ENCODE results near the gene SRRD. TPM values are rescaled to one million over a fixed set of nuclear protein-coding genes. Genes with fewer than 3 reads are reported as not detected.

The SRRD gene
- total and polyA plus RNA-seq, 2 experiments from 2014 or later = 29.5 to 31.2 TPM

GRCh38 chr22:26485806-26486390, 2.2 kb downstream of the SRRD start:
- H2AFZ ChIP-seq = no peak overlapping the region
- H3K79me2 ChIP-seq = peaks cover 43% of the 10 kb centered on the region
- no peak overlapping the region for H3K4me3 ChIP-seq
- no peaks in the 10 kb centered on the region for H3K9me3 ChIP-seq (ENCODE audit: low read depth)
- peaks cover 15% of the 10 kb centered on the region for H3K4me1 ChIP-seq (ENCODE audit: insufficient read depth)
- H3K27me3 ChIP-seq = no peaks in the 10 kb centered on the region
- no peaks in the 10 kb centered on the region for H3K36me3 ChIP-seq (replicated peaks; ENCODE audit: insufficient read depth, low read depth)
- H3K27ac ChIP-seq = no peak overlapping the region
- H3K9me2 ChIP-seq (replicated peaks; ENCODE audit: insufficient read depth) = no peaks in the 10 kb centered on the region
- no peak overlapping the region for H3K4me2 ChIP-seq
- WGBS (ENCODE audit: low lambda C conversion rate, missing lambda C conversion rate) = 65% methylated on average over 3 of the region's 3 CpGs
- no peak for TF ChIP-seq EZH2 (IDR thresholded peaks at IDR 0.05; ENCODE audit: borderline replicate concordance)
- no peak for DNase-seq (ENCODE audit: low spot score)
- no peaks in the 10 kb centered on the region for H4K20me1 ChIP-seq (ENCODE audit: insufficient read depth, poor library complexity, severe bottlenecking)

GRCh38 chr22:26486394-26486793, 2.7 kb downstream of the SRRD start:
- no peak overlapping the region for H2AFZ ChIP-seq
- WGBS (ENCODE audit: low lambda C conversion rate, missing lambda C conversion rate) = 91% methylated on average over 5 of the region's 5 CpGs
- H3K9me2 ChIP-seq (replicated peaks; ENCODE audit: insufficient read depth) = no peaks in the 10 kb centered on the region
- no peak overlapping the region for H3K27ac ChIP-seq
- no peak overlapping the region for H3K4me2 ChIP-seq
- no peaks in the 10 kb centered on the region for H3K27me3 ChIP-seq
- TF ChIP-seq CTCF (IDR thresholded peaks at IDR 0.05; ENCODE audit: poor library complexity) (no peak), EZH2phosphoT487 (IDR thresholded peaks at IDR 0.05; ENCODE audit: low read depth, severe bottlenecking, unreplicated experiment) (no peak), EZH2 (IDR thresholded peaks at IDR 0.05; ENCODE audit: borderline replicate concordance) (no peak)
- DNase-seq (ENCODE audit: low spot score) = no peak
- no peaks in the 10 kb centered on the region for H3K36me3 ChIP-seq (replicated peaks; ENCODE audit: insufficient read depth, low read depth)
- peaks cover 15% of the 10 kb centered on the region for H3K4me1 ChIP-seq (ENCODE audit: insufficient read depth)
- H3K9me3 ChIP-seq (ENCODE audit: low read depth) = no peaks in the 10 kb centered on the region
- peaks cover 38% of the 10 kb centered on the region for H3K79me2 ChIP-seq
- H4K20me1 ChIP-seq (ENCODE audit: insufficient read depth, poor library complexity, severe bottlenecking) = no peaks in the 10 kb centered on the region
- no peak overlapping the region for H3K4me3 ChIP-seq

- Histone ChIP-seq H3K4me2 (no peak overlapping the region), H3K4me3 (no peak overlapping the region), H3K9me3 (ENCODE audit: low read depth) (no peaks in the 10 kb centered on the region), H4K20me1 (ENCODE audit: insufficient read depth, poor library complexity, severe bottlenecking) (no peaks in the 10 kb centered on the region), H3K4me1 (ENCODE audit: insufficient read depth) (peaks cover 9% of the 10 kb centered on the region), H3K36me3 (replicated peaks; ENCODE audit: insufficient read depth, low read depth) (no peaks in the 10 kb centered on the region), H3K9me2 (replicated peaks; ENCODE audit: insufficient read depth) (no peaks in the 10 kb centered on the region), H3K79me2 (peaks cover 22% of the 10 kb centered on the region), H3K27me3 (no peaks in the 10 kb centered on the region), H3K27ac (no peak overlapping the region), H2AFZ (no peak overlapping the region)
- TF ChIP-seq EZH2 (IDR thresholded peaks at IDR 0.05; ENCODE audit: borderline replicate concordance) = no peak
- TF ChIP-seq CTCF (IDR thresholded peaks at IDR 0.05; ENCODE audit: poor library complexity) = no peak
- no peak for TF ChIP-seq EZH2phosphoT487 (IDR thresholded peaks at IDR 0.05; ENCODE audit: low read depth, severe bottlenecking, unreplicated experiment)
- WGBS (ENCODE audit: low lambda C conversion rate, missing lambda C conversion rate) = 91% methylated on average over 3 of the region's 3 CpGs
- no peak for DNase-seq (ENCODE audit: low spot score)
Measured at GRCh38 chr22:26487996-26488395, 4.3 kb downstream of the SRRD start.

GRCh38 chr22:26489447-26490036, 5.9 kb downstream of the SRRD start:
- no peak for DNase-seq (ENCODE audit: low spot score)
- Histone ChIP-seq H3K4me3 (no peak overlapping the region), H3K79me2 (peaks cover 15% of the 10 kb centered on the region), H3K9me2 (replicated peaks; ENCODE audit: insufficient read depth) (no peaks in the 10 kb centered on the region), H2AFZ (no peak overlapping the region), H3K36me3 (replicated peaks; ENCODE audit: insufficient read depth, low read depth) (no peaks in the 10 kb centered on the region), H3K4me1 (ENCODE audit: insufficient read depth) (peaks cover 5% of the 10 kb centered on the region), H3K27ac (no peak overlapping the region), H3K27me3 (no peaks in the 10 kb centered on the region), H4K20me1 (ENCODE audit: insufficient read depth, poor library complexity, severe bottlenecking) (no peaks in the 10 kb centered on the region), H3K9me3 (ENCODE audit: low read depth) (no peaks in the 10 kb centered on the region), H3K4me2 (no peak overlapping the region)
- WGBS (ENCODE audit: low lambda C conversion rate, missing lambda C conversion rate) = 79% methylated on average over 4 of the region's 4 CpGs
- no peak for TF ChIP-seq EZH2phosphoT487 (IDR thresholded peaks at IDR 0.05; ENCODE audit: low read depth, severe bottlenecking, unreplicated experiment)
- no peak for TF ChIP-seq CTCF (IDR thresholded peaks at IDR 0.05; ENCODE audit: poor library complexity)
- TF ChIP-seq EZH2 (IDR thresholded peaks at IDR 0.05; ENCODE audit: borderline replicate concordance) = no peak
